PFSK-1 (cell line): ENCODE measurements around the gene FBXO24.

Experiments used
- POLR2AphosphoS5 ChIP-seq: IDR thresholded peaks from 2 replicates; pipeline ENCODE4 v1.6.1; 2012; ENCODE audit warnings: low read depth, mild to moderate bottlenecking, control low read depth, low read length, moderate library complexity
- SIN3A ChIP-seq: IDR thresholded peaks from 2 replicates; pipeline ENCODE4 v1.6.1; 2012; ENCODE audit warnings: mild to moderate bottlenecking, low read length, moderate library complexity, borderline replicate concordance; ENCODE audit not compliant: insufficient read depth
- TAF1 ChIP-seq: IDR thresholded peaks from 2 replicates; pipeline ENCODE4 v1.6.1; 2012; ENCODE audit warnings: low read length, control low read depth, borderline replicate concordance; ENCODE audit not compliant: insufficient read depth
- TF ChIP-seq, protein P1 (sequence below), 2 experiments: IDR thresholded peaks; 2 replicates each; pipeline versions ENCODE4 v1.6.1 to v1.8.0; 2011 to 2012; ENCODE audit warnings: low read depth in 2 of 2, low read length in 2 of 2, control low read depth in 1 of 2, inconsistent platforms in 1 of 2, mild to moderate bottlenecking in 1 of 2, moderate library complexity in 1 of 2; ENCODE audit not compliant: insufficient read depth in 1 of 2

DNA sequence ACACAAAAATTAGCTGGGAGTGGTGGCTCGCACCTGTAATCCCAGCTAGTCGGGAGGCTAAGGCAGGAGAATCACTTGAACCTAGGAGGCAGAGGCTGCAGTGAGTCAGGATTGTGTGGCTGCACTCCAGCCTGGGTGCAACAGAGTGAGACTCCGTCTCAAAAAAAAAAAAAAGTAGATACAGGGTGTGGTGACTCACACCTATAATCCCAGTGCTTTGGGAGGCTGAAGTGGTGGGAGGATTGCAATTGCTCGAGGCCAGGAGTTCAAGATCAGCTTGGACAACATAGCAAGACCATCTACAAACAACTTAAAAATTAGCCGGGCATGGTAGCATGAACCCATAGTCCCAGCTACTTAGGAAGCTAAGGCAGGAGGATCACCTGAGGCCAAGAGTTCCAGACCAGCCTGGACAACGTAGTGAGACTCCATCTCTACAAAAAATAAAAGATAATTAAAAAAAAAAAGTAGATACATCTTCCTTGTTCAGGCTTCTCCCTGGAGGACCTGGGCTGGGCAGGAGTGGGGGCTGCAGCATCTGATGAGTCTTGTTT is 28.3 kb downstream of the FBXO24 start:
- TF ChIP-seq SIN3A (no peak), POLR2AphosphoS5 (no peak), TAF1 (no peak)
- TF ChIP-seq, protein P1, sequence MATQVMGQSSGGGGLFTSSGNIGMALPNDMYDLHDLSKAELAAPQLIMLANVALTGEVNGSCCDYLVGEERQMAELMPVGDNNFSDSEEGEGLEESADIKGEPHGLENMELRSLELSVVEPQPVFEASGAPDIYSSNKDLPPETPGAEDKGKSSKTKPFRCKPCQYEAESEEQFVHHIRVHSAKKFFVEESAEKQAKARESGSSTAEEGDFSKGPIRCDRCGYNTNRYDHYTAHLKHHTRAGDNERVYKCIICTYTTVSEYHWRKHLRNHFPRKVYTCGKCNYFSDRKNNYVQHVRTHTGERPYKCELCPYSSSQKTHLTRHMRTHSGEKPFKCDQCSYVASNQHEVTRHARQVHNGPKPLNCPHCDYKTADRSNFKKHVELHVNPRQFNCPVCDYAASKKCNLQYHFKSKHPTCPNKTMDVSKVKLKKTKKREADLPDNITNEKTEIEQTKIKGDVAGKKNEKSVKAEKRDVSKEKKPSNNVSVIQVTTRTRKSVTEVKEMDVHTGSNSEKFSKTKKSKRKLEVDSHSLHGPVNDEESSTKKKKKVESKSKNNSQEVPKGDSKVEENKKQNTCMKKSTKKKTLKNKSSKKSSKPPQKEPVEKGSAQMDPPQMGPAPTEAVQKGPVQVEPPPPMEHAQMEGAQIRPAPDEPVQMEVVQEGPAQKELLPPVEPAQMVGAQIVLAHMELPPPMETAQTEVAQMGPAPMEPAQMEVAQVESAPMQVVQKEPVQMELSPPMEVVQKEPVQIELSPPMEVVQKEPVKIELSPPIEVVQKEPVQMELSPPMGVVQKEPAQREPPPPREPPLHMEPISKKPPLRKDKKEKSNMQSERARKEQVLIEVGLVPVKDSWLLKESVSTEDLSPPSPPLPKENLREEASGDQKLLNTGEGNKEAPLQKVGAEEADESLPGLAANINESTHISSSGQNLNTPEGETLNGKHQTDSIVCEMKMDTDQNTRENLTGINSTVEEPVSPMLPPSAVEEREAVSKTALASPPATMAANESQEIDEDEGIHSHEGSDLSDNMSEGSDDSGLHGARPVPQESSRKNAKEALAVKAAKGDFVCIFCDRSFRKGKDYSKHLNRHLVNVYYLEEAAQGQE (IDR thresholded peaks at IDR 0.05; ENCODE audit: insufficient read depth in 1 of 2, low read depth in 2 of 2, low read length in 2 of 2), result no peak
